GM23338 (cell line): ENCODE results near the gene ETHE1. TPM values are rescaled to one million over a fixed set of nuclear protein-coding genes. Genes with fewer than 3 reads are reported as not detected.

Source experiments
- ATAC-seq: fragments of 200-7000 bp; cut with Tn5 transposase; 3 replicates; pipeline ENCODE4 v1.9.1; 2020
- DNase-seq: peaks from one replicate; pipeline ENCODE4 v3.0.0-alpha.2; 2015; ENCODE audit warnings: low spot score
- H2AFZ ChIP-seq: fragments of 200-600 bp; sonication (generic); 2 replicates; pipeline ENCODE4 v1.8.0; 2016; ENCODE audit warnings: antibody characterized with exemption, mild to moderate bottlenecking, moderate library complexity
- H3F3A ChIP-seq: fragments of 200-600 bp; sonication (generic); replicated peaks from 2 replicates; pipeline ENCODE4 v1.8.0; 2017; ENCODE audit warnings: antibody characterized with exemption, mixed run types, low read depth
- H3K27ac ChIP-seq: fragments of 200-600 bp; sonication (generic); 2 replicates; pipeline ENCODE4 v1.6.1; 2016; ENCODE audit warnings: low read depth
- H3K27me3 ChIP-seq: fragments of 200-600 bp; sonication (generic); 2 replicates; pipeline ENCODE4 v1.8.0; 2016; ENCODE audit warnings: mild to moderate bottlenecking, mixed run types, moderate library complexity; ENCODE audit not compliant: insufficient read depth
- H3K36me3 ChIP-seq: fragments of 200-600 bp; sonication (generic); 2 replicates; pipeline ENCODE4 v1.8.0; 2016; ENCODE audit warnings: mild to moderate bottlenecking; ENCODE audit not compliant: insufficient read depth
- H3K4me1 ChIP-seq: fragments of 200-600 bp; sonication (generic); 2 replicates; pipeline ENCODE4 v1.8.0; 2016; ENCODE audit warnings: mild to moderate bottlenecking, moderate library complexity; ENCODE audit not compliant: insufficient read depth
- H3K4me2 ChIP-seq: fragments of 200-600 bp; sonication (generic); 2 replicates; pipeline ENCODE4 v1.7.1; 2017; ENCODE audit warnings: mixed run types
- H3K4me3 ChIP-seq: fragments of 200-600 bp; sonication (generic); 2 replicates; pipeline ENCODE4 v1.6.1; 2016; ENCODE audit warnings: mixed run types
- H3K79me2 ChIP-seq: fragments of 200-600 bp; sonication (generic); replicated peaks from 2 replicates; pipeline ENCODE4 v1.8.0; 2017; ENCODE audit warnings: mild to moderate bottlenecking; ENCODE audit not compliant: insufficient read depth
- H3K9me2 ChIP-seq: fragments of 200-600 bp; sonication (generic); 2 replicates; pipeline ENCODE4 v1.8.0; 2017; ENCODE audit not compliant: insufficient read depth
- H4K20me1 ChIP-seq: fragments of 200-600 bp; sonication (generic); replicated peaks from 2 replicates; pipeline ENCODE4 v1.8.0; 2017; ENCODE audit warnings: mild to moderate bottlenecking; ENCODE audit not compliant: insufficient read depth
- H3K27ac Mint-ChIP-seq: 2 replicates; pipeline ENCODE4 v1.8.0; 2020; ENCODE audit warnings: inconsistent platforms, mild to moderate bottlenecking, moderate library complexity, mixed read lengths
- H3K27me3 Mint-ChIP-seq: 3 replicates; pipeline ENCODE4 v1.8.0; 2022; ENCODE audit warnings: low read depth, mild to moderate bottlenecking, moderate library complexity, mixed read lengths, inconsistent platforms; ENCODE audit not compliant: insufficient read depth, poor library complexity
- H3K36me3 Mint-ChIP-seq: 3 replicates; pipeline ENCODE4 v1.8.0; 2021; ENCODE audit warnings: low read depth, mild to moderate bottlenecking, inconsistent platforms, moderate library complexity, mixed read lengths
- H3K4me1 Mint-ChIP-seq: 3 replicates; pipeline ENCODE4 v1.8.0; 2020; ENCODE audit warnings: mild to moderate bottlenecking, inconsistent platforms, mixed read lengths
- H3K4me3 Mint-ChIP-seq: 3 replicates; pipeline ENCODE4 v1.8.0; 2021; ENCODE audit warnings: moderate library complexity, mild to moderate bottlenecking, inconsistent platforms, mixed read lengths
- H3K9me3 Mint-ChIP-seq: 3 replicates; pipeline ENCODE4 v1.8.0; 2020; ENCODE audit warnings: moderate library complexity, mild to moderate bottlenecking, inconsistent platforms, mixed read lengths
- CREB1 ChIP-seq: fragments of 250-450 bp; sonication (Bioruptor Pico); IDR thresholded peaks from 2 replicates; pipeline ENCODE4 v1.5.0; 2020; ENCODE audit warnings: low read depth, mild to moderate bottlenecking, moderate library complexity
- ETS1 ChIP-seq: IDR thresholded peaks from 2 replicates; pipeline ENCODE4 v1.6.1; 2016; ENCODE audit warnings: antibody characterized with exemption
- EZH2 ChIP-seq: fragments of 200-600 bp; sonication (generic); IDR thresholded peaks from one replicate; pipeline ENCODE4 v1.8.0; 2017; ENCODE audit warnings: antibody characterized with exemption, mild to moderate bottlenecking, low read depth; ENCODE audit not compliant: unreplicated experiment
- EZH2phosphoT487 ChIP-seq: fragments of 200-600 bp; sonication (generic); IDR thresholded peaks from one replicate; pipeline ENCODE4 v1.8.1; 2018; ENCODE audit warnings: antibody characterized with exemption; ENCODE audit not compliant: unreplicated experiment
- JUNB ChIP-seq: IDR thresholded peaks from one replicate; pipeline ENCODE4 v1.6.1; 2016; ENCODE audit warnings: antibody characterized with exemption; ENCODE audit not compliant: unreplicated experiment
- NANOG ChIP-seq: IDR thresholded peaks from 2 replicates; pipeline ENCODE4 v1.6.1; 2016; ENCODE audit warnings: antibody characterized with exemption, borderline replicate concordance
- POLR2AphosphoS5 ChIP-seq: IDR thresholded peaks from 2 replicates; pipeline ENCODE4 v1.6.1; 2016; ENCODE audit warnings: antibody characterized with exemption, low read depth
- REST ChIP-seq: IDR thresholded peaks from one replicate; pipeline ENCODE4 v1.6.1; 2018; ENCODE audit warnings: antibody characterized with exemption; ENCODE audit not compliant: unreplicated experiment
- STAT1 ChIP-seq: IDR thresholded peaks from one replicate; pipeline ENCODE4 v1.6.1; 2016; ENCODE audit warnings: antibody characterized with exemption; ENCODE audit not compliant: unreplicated experiment
- ZNF114 ChIP-seq: fragments of 250-450 bp; sonication (Bioruptor Pico); IDR thresholded peaks from 2 replicates; pipeline ENCODE4 v1.5.0; 2020; ENCODE audit warnings: mild to moderate bottlenecking, moderate library complexity
- ZNF331 ChIP-seq: fragments of 250-450 bp; sonication (Bioruptor Pico); IDR thresholded peaks from 2 replicates; pipeline ENCODE4 v1.5.0; 2020; ENCODE audit warnings: low read depth, mild to moderate bottlenecking, moderate library complexity
- polyA plus RNA-seq: library from polyadenylated mRNA; unstranded; fragments of >200 nt; fragmentation: Nextera tagmentation; extraction: Ambion mirVana; gene quantifications from 2 replicates; pipeline ENCODE4 v1.2.1, GENCODE V29; 2016
- total RNA-seq: library from RNA; depleted of rRNA; stranded (reverse); fragments of >200 nt; shearing (Covaris generic); gene quantifications from 2 replicates; pipeline ENCODE4 v1.2.3, GENCODE V29; 2014
- TF ChIP-seq, protein P1 (sequence below), 2 experiments: fragments of 200-600 bp in 1 of 2; sonication (generic) in 1 of 2; conservative IDR thresholded peaks; 2 replicates each; pipeline versions ENCODE4 v1.5.1 to v1.6.1; 2016 to 2017; ENCODE audit warnings: antibody characterized with exemption in 2 of 2, low read depth in 2 of 2, mild to moderate bottlenecking in 2 of 2, moderate library complexity in 1 of 2
- TF ChIP-seq, protein P2 (sequence below): fragments of 250-450 bp; sonication (Bioruptor Pico); IDR thresholded peaks from 2 replicates; pipeline ENCODE4 v1.5.0; 2020; ENCODE audit warnings: mild to moderate bottlenecking, moderate library complexity

Gene ETHE1
- total and polyA plus RNA-seq, 2 experiments from 2014 or later: 11.1 to 25.5 TPM

DNA sequence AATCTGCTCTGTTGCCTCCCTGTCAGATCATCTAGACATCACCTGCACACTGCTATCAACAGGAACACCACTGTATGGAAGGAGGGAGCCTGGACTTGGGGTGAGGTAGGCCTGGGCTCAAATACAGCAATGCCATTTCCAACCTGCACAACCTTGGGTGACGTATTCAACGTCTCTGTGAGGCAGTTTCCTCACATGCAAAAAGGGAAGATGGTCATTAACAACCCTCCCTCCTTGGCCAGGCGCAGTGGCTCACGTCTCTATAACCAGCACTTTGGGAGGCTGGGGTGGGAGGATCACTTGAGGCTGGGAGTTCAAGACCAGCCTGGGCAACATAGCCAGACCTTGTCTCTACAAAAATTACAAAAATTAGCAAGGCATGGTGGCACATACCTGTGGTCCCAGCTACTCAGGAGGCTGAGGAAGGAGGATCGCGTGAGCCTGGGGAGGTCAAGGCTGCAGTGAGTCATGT lies 35.3 kb upstream of the ETHE1 start:
- Histone ChIP-seq H4K20me1 (no peaks in the 10 kb centered on the region; the same call in 1 of the 2 replicates), H2AFZ (no peak overlapping the region), H3F3A (0 out of 2 replicates have a peak, but pooled peaks cover 5% of the 10 kb centered on the region), H3K27ac (no peak overlapping the region), H3K27me3 (no peaks in the 10 kb centered on the region), H3K9me2 (no peaks in the 10 kb centered on the region), H3K79me2 (no peaks in the 10 kb centered on the region), H3K4me3 (no peak overlapping the region), H3K4me2 (no peak overlapping the region), H3K36me3 (no peaks in the 10 kb centered on the region), H3K4me1 (no peaks in the 10 kb centered on the region)
- H3K36me3 Mint-ChIP-seq: peaks cover 23% of the 10 kb centered on the region
- H3K4me1 Mint-ChIP-seq: no peaks in the 10 kb centered on the region
- TF ChIP-seq, protein P1, sequence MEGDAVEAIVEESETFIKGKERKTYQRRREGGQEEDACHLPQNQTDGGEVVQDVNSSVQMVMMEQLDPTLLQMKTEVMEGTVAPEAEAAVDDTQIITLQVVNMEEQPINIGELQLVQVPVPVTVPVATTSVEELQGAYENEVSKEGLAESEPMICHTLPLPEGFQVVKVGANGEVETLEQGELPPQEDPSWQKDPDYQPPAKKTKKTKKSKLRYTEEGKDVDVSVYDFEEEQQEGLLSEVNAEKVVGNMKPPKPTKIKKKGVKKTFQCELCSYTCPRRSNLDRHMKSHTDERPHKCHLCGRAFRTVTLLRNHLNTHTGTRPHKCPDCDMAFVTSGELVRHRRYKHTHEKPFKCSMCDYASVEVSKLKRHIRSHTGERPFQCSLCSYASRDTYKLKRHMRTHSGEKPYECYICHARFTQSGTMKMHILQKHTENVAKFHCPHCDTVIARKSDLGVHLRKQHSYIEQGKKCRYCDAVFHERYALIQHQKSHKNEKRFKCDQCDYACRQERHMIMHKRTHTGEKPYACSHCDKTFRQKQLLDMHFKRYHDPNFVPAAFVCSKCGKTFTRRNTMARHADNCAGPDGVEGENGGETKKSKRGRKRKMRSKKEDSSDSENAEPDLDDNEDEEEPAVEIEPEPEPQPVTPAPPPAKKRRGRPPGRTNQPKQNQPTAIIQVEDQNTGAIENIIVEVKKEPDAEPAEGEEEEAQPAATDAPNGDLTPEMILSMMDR (conservative IDR thresholded peaks at IDR 0.05; ENCODE audit: low read depth in 2 of 2): no peak
- TF ChIP-seq, protein P2, sequence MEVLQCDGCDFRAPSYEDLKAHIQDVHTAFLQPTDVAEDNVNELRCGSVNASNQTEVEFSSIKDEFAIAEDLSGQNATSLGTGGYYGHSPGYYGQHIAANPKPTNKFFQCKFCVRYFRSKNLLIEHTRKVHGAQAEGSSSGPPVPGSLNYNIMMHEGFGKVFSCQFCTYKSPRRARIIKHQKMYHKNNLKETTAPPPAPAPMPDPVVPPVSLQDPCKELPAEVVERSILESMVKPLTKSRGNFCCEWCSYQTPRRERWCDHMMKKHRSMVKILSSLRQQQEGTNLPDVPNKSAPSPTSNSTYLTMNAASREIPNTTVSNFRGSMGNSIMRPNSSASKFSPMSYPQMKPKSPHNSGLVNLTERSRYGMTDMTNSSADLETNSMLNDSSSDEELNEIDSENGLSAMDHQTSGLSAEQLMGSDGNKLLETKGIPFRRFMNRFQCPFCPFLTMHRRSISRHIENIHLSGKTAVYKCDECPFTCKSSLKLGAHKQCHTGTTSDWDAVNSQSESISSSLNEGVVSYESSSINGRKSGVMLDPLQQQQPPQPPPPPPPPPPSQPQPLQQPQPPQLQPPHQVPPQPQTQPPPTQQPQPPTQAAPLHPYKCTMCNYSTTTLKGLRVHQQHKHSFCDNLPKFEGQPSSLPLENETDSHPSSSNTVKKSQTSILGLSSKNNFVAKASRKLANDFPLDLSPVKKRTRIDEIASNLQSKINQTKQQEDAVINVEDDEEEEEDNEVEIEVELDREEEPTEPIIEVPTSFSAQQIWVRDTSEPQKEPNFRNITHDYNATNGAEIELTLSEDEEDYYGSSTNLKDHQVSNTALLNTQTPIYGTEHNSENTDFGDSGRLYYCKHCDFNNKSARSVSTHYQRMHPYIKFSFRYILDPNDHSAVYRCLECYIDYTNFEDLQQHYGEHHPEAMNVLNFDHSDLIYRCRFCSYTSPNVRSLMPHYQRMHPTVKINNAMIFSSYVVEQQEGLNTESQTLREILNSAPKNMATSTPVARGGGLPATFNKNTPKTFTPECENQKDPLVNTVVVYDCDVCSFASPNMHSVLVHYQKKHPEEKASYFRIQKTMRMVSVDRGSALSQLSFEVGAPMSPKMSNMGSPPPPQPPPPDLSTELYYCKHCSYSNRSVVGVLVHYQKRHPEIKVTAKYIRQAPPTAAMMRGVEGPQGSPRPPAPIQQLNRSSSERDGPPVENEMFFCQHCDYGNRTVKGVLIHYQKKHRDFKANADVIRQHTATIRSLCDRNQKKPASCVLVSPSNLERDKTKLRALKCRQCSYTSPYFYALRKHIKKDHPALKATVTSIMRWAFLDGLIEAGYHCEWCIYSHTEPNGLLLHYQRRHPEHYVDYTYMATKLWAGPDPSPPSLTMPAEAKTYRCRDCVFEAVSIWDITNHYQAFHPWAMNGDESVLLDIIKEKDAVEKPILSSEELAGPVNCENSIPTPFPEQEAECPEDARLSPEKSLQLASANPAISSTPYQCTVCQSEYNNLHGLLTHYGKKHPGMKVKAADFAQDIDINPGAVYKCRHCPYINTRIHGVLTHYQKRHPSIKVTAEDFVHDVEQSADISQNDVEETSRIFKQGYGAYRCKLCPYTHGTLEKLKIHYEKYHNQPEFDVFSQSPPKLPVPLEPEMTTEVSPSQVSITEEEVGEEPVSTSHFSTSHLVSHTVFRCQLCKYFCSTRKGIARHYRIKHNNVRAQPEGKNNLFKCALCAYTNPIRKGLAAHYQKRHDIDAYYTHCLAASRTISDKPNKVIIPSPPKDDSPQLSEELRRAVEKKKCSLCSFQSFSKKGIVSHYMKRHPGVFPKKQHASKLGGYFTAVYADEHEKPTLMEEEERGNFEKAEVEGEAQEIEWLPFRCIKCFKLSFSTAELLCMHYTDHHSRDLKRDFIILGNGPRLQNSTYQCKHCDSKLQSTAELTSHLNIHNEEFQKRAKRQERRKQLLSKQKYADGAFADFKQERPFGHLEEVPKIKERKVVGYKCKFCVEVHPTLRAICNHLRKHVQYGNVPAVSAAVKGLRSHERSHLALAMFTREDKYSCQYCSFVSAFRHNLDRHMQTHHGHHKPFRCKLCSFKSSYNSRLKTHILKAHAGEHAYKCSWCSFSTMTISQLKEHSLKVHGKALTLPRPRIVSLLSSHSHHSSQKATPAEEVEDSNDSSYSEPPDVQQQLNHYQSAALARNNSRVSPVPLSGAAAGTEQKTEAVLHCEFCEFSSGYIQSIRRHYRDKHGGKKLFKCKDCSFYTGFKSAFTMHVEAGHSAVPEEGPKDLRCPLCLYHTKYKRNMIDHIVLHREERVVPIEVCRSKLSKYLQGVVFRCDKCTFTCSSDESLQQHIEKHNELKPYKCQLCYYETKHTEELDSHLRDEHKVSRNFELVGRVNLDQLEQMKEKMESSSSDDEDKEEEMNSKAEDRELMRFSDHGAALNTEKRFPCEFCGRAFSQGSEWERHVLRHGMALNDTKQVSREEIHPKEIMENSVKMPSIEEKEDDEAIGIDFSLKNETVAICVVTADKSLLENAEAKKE (CRISPR knock-in tag): no peak
- TF ChIP-seq JUNB (no peak), CREB1 (CRISPR knock-in tag) (no peak), ZNF114 (CRISPR knock-in tag) (no peak), NANOG (no peak), EZH2 (no peak), ZNF331 (CRISPR knock-in tag) (no peak), STAT1 (no peak), REST (no peak), ETS1 (no peak), POLR2AphosphoS5 (no peak), EZH2phosphoT487 (no peak)
- no peaks in the 10 kb centered on the region for H3K9me3 Mint-ChIP-seq
- no peak overlapping the region for H3K4me3 Mint-ChIP-seq
- peaks cover 2% of the 10 kb centered on the region for H3K27me3 Mint-ChIP-seq
- DNase-seq: no peak
- ATAC-seq: no peak
- H3K27ac Mint-ChIP-seq: no peak overlapping the region
